HuH-7 (cell line): ENCODE measurements around the gene C19orf33.
A peak's percentile ranks its signal among the peaks of the same experiment; 100 is the strongest.

Experiments
- DNase-seq: peaks from one replicate; pipeline ENCODE4 v3.0.0; 2011; ENCODE audit warnings: low spot score

Gene C19orf33

GRCh38 chr19:38308926-38309614, 5.0 kb downstream of the C19orf33 start:
- no peak for DNase-seq

- DNase-seq = no peak
Observed at GRCh38 chr19:38309615-38310278, 5.7 kb downstream of the C19orf33 start.

- DNase-seq = no peak
Observed at GRCh38 chr19:38310279-38310670, 6.2 kb downstream of the C19orf33 start.

GRCh38 chr19:38310986-38311385, 6.9 kb downstream of the C19orf33 start:
- no peak for DNase-seq

GRCh38 chr19:38315657-38316476, 11.8 kb downstream of the C19orf33 start, which contains the start of gene YIF1B:
Gene YIF1B, minus strand, starts transcription at chr19:38315947. Its CDS starts 30 bp downstream, at chr19:38315917.
- DNase-seq = peak; percentile 99

- DNase-seq = no peak
Observed at GRCh38 chr19:38316477-38317067, 12.5 kb downstream of the C19orf33 start.

- DNase-seq = no peak
Observed at GRCh38 chr19:38317104-38317612, 13.1 kb downstream of the C19orf33 start.

- DNase-seq = no peak
Observed at GRCh38 chr19:38318660-38319059, 14.6 kb downstream of the C19orf33 start.

- no peak for DNase-seq
Observed at GRCh38 chr19:38319421-38320258, 15.6 kb downstream of the C19orf33 start, which contains the start of gene KCNK6. Gene KCNK6, plus strand, starts transcription at chr19:38319845. Its CDS starts 106 bp downstream, at chr19:38319951.

- no peak for DNase-seq
Observed at GRCh38 chr19:38320969-38321339, 16.9 kb downstream of the C19orf33 start.

GRCh38 chr19:38321646-38322196, 17.7 kb downstream of the C19orf33 start:
- no peak for DNase-seq

GRCh38 chr19:38323291-38323690, 19.2 kb downstream of the C19orf33 start:
- no peak for DNase-seq

- DNase-seq = no peak
Observed at GRCh38 chr19:38324431-38324830, 20.4 kb downstream of the C19orf33 start.

- DNase-seq = no peak
Observed at GRCh38 chr19:38326591-38326990, 22.5 kb downstream of the C19orf33 start.

- no peak for DNase-seq
Observed at GRCh38 chr19:38329651-38330050, 25.6 kb downstream of the C19orf33 start.

GRCh38 chr19:38331728-38332127, 27.7 kb downstream of the C19orf33 start:
- DNase-seq = no peak

GRCh38 chr19:38333245-38333644, 29.2 kb downstream of the C19orf33 start:
- DNase-seq = no peak

GRCh38 chr19:38335949-38336637, 32.0 kb downstream of the C19orf33 start:
- DNase-seq = peak; percentile 94

GRCh38 chr19:38336638-38337359, 32.7 kb downstream of the C19orf33 start:
- DNase-seq = peak; percentile 86

- DNase-seq = no peak
Observed at GRCh38 chr19:38337360-38337653, 33.3 kb downstream of the C19orf33 start.
